Measurements from ENCODE around the gene ZBTB40. TPM values are rescaled to one million over a fixed set of nuclear protein-coding genes. Genes with fewer than 3 reads are reported as not detected.

Gene ZBTB40
- total and polyA plus RNA-seq, 9 of the 15 experiments (the other 6 are each of a cell fraction or from before 2014, with no cell fraction given), result 2.6 to 26.0 (median 18.8) TPM

DNA sequence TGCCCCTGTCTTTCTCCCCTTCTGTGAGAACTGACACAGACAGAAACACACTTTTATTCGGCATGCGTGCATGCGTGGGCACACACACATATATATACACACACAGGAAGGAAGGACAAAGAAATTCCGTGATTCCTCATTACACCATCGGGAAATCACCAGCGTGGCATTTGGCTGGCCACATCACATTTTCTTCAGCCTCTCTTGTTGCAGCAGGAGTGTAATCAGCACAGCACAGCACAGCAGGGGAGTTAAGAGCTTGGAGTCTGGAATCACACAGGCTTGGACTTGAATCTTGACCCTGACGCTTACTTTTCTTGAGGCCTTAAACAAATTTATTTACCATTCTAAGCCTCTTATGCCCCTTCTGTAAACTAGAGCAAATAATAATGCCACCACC, 66.3 kb downstream of the ZBTB40 start:
- DNase-seq (ENCODE audit: extremely low read depth in 1 of 4, low spot score in 3 of 4) (no peak), FAIRE-seq (no peak), ATAC-seq (no peak)
- H3K27me3 ChIP-seq (ENCODE audit: control insufficient read depth in 2 of 2, insufficient read depth in 2 of 2, low read length in 2 of 2), result no peaks in the 10 kb centered on the region
- H3K9me1 ChIP-seq (ENCODE audit: control insufficient read depth, insufficient read depth, low read length), result no peaks in the 10 kb centered on the region
- TF ChIP-seq ZNF239 (CRISPR knock-in tag; IDR thresholded peaks at IDR 0.05) (no peak), TARDBP (IDR thresholded peaks at IDR 0.05) (no peak), NFRKB (IDR thresholded peaks at IDR 0.05; ENCODE audit: low read depth) (no peak), HDAC8 (tag; IDR thresholded peaks at IDR 0.05) (no peak), PTRF (tag; IDR thresholded peaks at IDR 0.05) (no peak), MYC (IDR thresholded peaks at IDR 0.05; ENCODE audit: low read depth, low read length) (no peak), MYC (CRISPR knock-in tag; IDR thresholded peaks at IDR 0.05; ENCODE audit: borderline replicate concordance, low read depth) (no peak)
- H3K9ac ChIP-seq (ENCODE audit: insufficient read depth in 1 of 2, low read depth in 2 of 2, low read length in 2 of 2), result no peak overlapping the region
- BruUV-seq (replicated peaks), result no TSS peak
- in situ Hi-C loops (cut with MboI) (no loop called here), intact Hi-C loops (cut with micrococcal nuclease) (no loop called here)
- 0 out of 2 replicates have a peak, but pooled peaks cover 4% of the 10 kb centered on the region for H4K20me1 ChIP-seq (replicated peaks; ENCODE audit: control insufficient read depth, insufficient read depth, low read length)
- no peaks in the 10 kb centered on the region for H3K79me2 ChIP-seq (ENCODE audit: control insufficient read depth, insufficient read depth, low read length)
- no peaks in the 10 kb centered on the region for H3K9me3 ChIP-seq (replicated peaks; ENCODE audit: control insufficient read depth, insufficient read depth, low read depth, low read length)
- no peak overlapping the region for H2AFZ ChIP-seq (ENCODE audit: low read depth, low read length)
- no peaks in the 10 kb centered on the region for H3K4me1 ChIP-seq (replicated peaks in 1 of 2; ENCODE audit: control insufficient read depth in 2 of 2, insufficient read depth in 2 of 2, low read length in 2 of 2)
- no peak overlapping the region for H3K27ac ChIP-seq (ENCODE audit: extremely low read depth, low read depth, low read length)
- WGBS (ENCODE audit: insufficient coverage, low coverage, missing lambda C conversion rate), result 85% methylated on average over 7 of the region's 7 CpGs
- POLR2A ChIA-PET, result no interaction called here
- no peak overlapping the region for H3K4me3 ChIP-seq
- peaks cover 89% of the 10 kb centered on the region for H3K36me3 ChIP-seq (ENCODE audit: control insufficient read depth, insufficient read depth, low read length)
- CTCF ChIA-PET (ENCODE audit: low intra/inter-chr PET ratio), result no interaction called here
- no peak overlapping the region for H3K4me2 ChIP-seq (ENCODE audit: insufficient read depth, low read length)

DNA sequence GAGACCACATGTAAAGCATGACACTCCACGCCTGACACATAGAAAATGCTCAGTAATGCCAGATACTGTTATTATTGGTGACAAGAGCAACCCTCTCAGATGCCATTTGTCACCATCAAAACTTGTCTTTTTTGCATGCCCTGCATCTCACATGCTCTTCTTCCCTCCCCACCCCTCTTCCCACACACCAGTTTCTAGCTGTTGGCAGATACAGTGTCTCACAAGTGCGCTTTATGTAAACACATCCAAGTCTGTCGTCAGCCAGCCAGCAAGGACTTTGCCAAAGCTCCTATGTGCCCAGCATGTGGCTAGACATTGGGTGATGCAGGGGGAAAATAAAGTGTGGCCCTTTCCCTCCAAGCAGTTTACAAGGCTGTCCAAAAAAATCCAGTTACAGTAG, 66.7 kb downstream of the ZBTB40 start:
- ATAC-seq, result no peak
- H3K4me1 ChIP-seq (replicated peaks in 1 of 2; ENCODE audit: control insufficient read depth in 2 of 2, insufficient read depth in 2 of 2, low read length in 2 of 2), result no peaks in the 10 kb centered on the region
- no peak overlapping the region for H3K4me2 ChIP-seq (ENCODE audit: insufficient read depth, low read length)
- ChIA-PET POLR2A (no interaction called here), CTCF (ENCODE audit: low intra/inter-chr PET ratio) (no interaction called here)
- H3K4me3 ChIP-seq, result no peak overlapping the region
- FAIRE-seq, result no peak
- H3K9me3 ChIP-seq (replicated peaks; ENCODE audit: control insufficient read depth, insufficient read depth, low read depth, low read length), result no peaks in the 10 kb centered on the region
- DNase-seq (ENCODE audit: extremely low read depth in 1 of 4, low spot score in 3 of 4), result no peak
- no peaks in the 10 kb centered on the region for H3K9me1 ChIP-seq (ENCODE audit: control insufficient read depth, insufficient read depth, low read length)
- H3K36me3 ChIP-seq (ENCODE audit: control insufficient read depth, insufficient read depth, low read length), result peaks cover 88% of the 10 kb centered on the region
- intact Hi-C loops (cut with micrococcal nuclease), result no loop called here
- H3K79me2 ChIP-seq (ENCODE audit: control insufficient read depth, insufficient read depth, low read length), result no peaks in the 10 kb centered on the region
- WGBS (ENCODE audit: insufficient coverage, low coverage, missing lambda C conversion rate), result 93% methylated on average over 3 of the region's 3 CpGs
- no peak overlapping the region for H3K27ac ChIP-seq (ENCODE audit: extremely low read depth, low read depth, low read length)
- no peak overlapping the region for H2AFZ ChIP-seq (ENCODE audit: low read depth, low read length)
- TF ChIP-seq, protein P1, sequence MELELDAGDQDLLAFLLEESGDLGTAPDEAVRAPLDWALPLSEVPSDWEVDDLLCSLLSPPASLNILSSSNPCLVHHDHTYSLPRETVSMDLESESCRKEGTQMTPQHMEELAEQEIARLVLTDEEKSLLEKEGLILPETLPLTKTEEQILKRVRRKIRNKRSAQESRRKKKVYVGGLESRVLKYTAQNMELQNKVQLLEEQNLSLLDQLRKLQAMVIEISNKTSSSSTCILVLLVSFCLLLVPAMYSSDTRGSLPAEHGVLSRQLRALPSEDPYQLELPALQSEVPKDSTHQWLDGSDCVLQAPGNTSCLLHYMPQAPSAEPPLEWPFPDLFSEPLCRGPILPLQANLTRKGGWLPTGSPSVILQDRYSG (tag; conservative IDR thresholded peaks at IDR 0.05; ENCODE audit: low read depth), result no peak
- H3K9ac ChIP-seq (ENCODE audit: insufficient read depth in 1 of 2, low read depth in 2 of 2, low read length in 2 of 2), result no peak overlapping the region
- H3K27me3 ChIP-seq (ENCODE audit: control insufficient read depth in 2 of 2, insufficient read depth in 2 of 2, low read length in 2 of 2), result no peaks in the 10 kb centered on the region
- no TSS peak for BruUV-seq (replicated peaks)
- 0 out of 2 replicates have a peak, but pooled peaks cover 4% of the 10 kb centered on the region for H4K20me1 ChIP-seq (replicated peaks; ENCODE audit: control insufficient read depth, insufficient read depth, low read length)
- in situ Hi-C loops (cut with MboI), result no loop called here

Data from K562 (cell line).